Ascending aorta (tissue), 2 donors: ENCODE data around the gene ACTA2. TPM values are rescaled to one million over a fixed set of nuclear protein-coding genes. Genes with fewer than 3 reads are reported as not detected.
A peak's percentile ranks its signal among the peaks of the same experiment; 100 is the strongest.

Source experiments
- DNase-seq, 2 donors: peaks; one replicate each; pipeline ENCODE4 v3.0.0-alpha.2; 2019; ENCODE audit warnings: low spot score in 2 of 2
- H3K27ac ChIP-seq, 2 donors: fragments of 200-600 bp; sonication (generic); one replicate each; pipeline ENCODE4 v1.5.1; 2016 to 2017; ENCODE audit warnings: mild to moderate bottlenecking in 1 of 2
- H3K27me3 ChIP-seq: fragments of 200-600 bp; sonication (generic); one replicate; pipeline ENCODE4 v1.5.1; 2017
- H3K36me3 ChIP-seq, 2 donors: fragments of 200-600 bp; sonication (generic); one replicate each; pipeline ENCODE4 v1.5.1; 2016
- H3K4me1 ChIP-seq, 2 donors: fragments of 200-600 bp; sonication (generic); one replicate each; pipeline ENCODE4 v1.5.1; 2016 to 2017; ENCODE audit warnings: mild to moderate bottlenecking in 1 of 2
- H3K4me3 ChIP-seq, 2 donors: fragments of 200-600 bp; sonication (generic); one replicate each; pipeline ENCODE4 v1.5.1; 2016 to 2017; ENCODE audit warnings: mild to moderate bottlenecking in 1 of 2
- H3K9me3 ChIP-seq, 2 donors: fragments of 200-600 bp; sonication (generic); one replicate each; pipeline ENCODE4 v1.5.1; 2016
- CTCF ChIP-seq, 3 experiments: fragments of 200-600 bp in 2 of 3; fragments of 450-650 bp in 1 of 3; sonication (generic) in 2 of 3; IDR thresholded peaks; one replicate each; pipeline ENCODE4 v1.5.1; 2016 to 2019; ENCODE audit warnings: antibody characterized with exemption in 3 of 3, mild to moderate bottlenecking in 1 of 3, moderate library complexity in 1 of 3
- intact Hi-C: fragments of 100-400 bp; cut with DNase I; formaldehyde crosslinking; loops from one replicate; pipeline ENCODE4 v1.15.1; 2023
- total RNA-seq: library from RNA; depleted of rRNA; stranded (reverse); fragments of >200 nt; gene quantifications from one replicate; pipeline ENCODE4 v1.1.0, GENCODE V29; 2016

The ACTA2 gene
- total RNA-seq, 1 donor from 2014 or later = 5,316 TPM

DNA sequence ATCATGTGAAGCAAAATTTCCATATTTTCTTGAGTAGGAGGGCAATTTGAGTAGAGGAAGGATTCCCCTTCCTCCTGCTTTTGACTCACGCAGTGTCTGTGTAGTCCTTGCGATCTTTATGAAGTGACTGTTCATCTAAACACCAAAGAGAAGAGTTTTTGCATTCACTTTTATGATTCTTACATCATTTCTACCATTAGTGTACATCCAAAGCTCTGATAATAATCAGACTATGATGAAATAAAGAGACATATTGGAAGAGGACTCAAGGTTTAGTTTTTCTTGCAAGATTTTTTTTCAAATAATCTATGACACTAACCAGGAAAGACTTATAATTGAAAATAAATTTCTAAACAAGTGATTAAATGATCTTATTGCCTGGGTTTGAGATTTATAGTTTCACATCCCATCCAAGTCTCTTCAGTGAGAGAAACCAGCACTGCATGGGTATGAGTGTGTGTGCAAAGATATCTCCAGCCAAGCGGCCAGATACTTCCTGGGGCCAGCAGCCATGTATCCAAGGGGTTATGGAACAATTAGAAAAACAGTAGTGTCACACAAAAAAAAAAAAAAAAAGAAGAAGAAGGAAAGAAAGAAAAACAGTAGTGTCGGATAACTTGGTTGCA, 2.0 kb upstream of the ACTA2 start:
- DNase-seq = no peak
- H3K27ac ChIP-seq = peak overlapping the region; percentile 75 to 89
- H3K27me3 ChIP-seq = no peaks in the 10 kb centered on the region
- no peak for TF ChIP-seq CTCF (IDR thresholded peaks at IDR 0.05)
- peaks cover 0 to 18% of the 10 kb centered on the region in 2 donors for H3K36me3 ChIP-seq
- peak overlapping the region in 1 of 2 donors; percentile 84 for H3K4me3 ChIP-seq
- peaks cover 0 to 19% of the 10 kb centered on the region in 2 donors for H3K4me1 ChIP-seq
- no peaks in the 10 kb centered on the region for H3K9me3 ChIP-seq
- intact Hi-C loops = no loop called here

DNA sequence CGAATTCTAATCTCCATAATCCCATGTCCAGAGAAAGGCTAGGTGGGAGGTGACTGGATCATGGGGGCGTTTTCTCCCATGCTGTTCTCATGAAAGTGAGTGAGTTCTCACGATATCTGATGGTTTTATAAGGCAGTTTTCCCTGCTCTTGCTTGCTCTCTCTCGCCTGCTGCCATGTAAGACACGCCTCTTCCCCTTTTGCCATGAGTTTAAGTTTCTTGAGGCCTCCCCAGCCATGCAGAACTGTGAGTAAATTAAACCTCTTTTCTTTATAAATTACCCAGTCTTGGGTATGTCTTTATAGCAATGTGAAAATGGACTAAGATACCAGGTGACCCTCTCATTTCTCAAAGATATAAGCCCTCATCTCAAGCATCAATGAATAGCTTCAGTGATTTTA, 1.1 kb upstream of the ACTA2 start:
- intact Hi-C loops = loop anchor here (1.0 kb wide), 1 partner anchor 13 kb away; no protein-coding TSS in a partner anchor
- Histone ChIP-seq H3K27me3 (no peaks in the 10 kb centered on the region), H3K9me3 (no peaks in the 10 kb centered on the region), H3K4me3 (peak overlapping the region in 1 of 2 donors; percentile 84), H3K36me3 (peaks cover 8 to 27% of the 10 kb centered on the region in 2 donors), H3K27ac (peak overlapping the region; percentile 75 to 89), H3K4me1 (peaks cover 0 to 19% of the 10 kb centered on the region in 2 donors)
- DNase-seq = no peak
- no peak for TF ChIP-seq CTCF (IDR thresholded peaks at IDR 0.05)

DNA sequence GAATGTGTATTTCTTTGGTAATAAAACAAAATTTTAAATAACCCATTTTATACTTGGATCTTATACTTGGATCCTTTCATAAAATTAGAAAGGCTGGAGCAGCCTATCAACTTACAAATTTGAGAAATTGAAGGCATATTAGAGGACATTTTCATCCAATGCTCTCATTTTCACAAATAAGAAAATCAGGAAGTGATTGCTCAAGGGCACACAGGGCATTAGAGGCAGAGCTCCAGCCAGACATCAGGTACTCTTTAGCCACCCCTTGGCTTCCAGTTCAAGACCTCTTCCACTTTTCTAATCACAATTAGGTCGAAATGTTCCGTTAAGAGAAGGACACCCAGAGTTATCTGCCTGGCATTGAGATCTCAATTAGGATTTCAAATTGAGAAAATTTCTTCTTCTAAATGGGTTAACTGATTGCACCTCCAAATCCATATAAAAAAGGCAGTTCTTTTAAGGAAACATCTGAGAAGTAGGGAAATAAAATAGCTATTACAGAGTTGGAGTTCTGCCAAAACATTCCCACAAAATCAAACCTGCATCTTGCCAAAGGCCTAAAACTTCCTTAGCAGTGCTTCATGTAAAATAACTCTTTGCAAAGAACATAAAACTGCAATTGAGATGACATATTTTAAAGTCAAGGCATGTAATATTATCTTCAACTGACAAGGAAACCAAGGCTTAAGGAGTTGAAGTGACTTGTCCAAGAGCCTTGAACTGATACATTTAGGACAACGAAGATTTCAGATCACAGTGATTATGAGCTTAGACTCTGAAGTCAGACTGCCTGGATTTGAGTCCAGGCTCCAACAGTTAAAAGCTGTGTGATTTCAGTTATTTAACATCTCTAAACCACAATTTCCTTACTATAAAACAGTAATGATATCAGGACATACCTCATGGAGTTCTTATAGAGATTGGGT, 2.4 kb downstream of the ACTA2 start:
- peaks cover 39 to 60% of the 10 kb centered on the region in 2 donors for H3K36me3 ChIP-seq
- no peaks in the 10 kb centered on the region for H3K9me3 ChIP-seq
- peaks cover 0 to 20% of the 10 kb centered on the region in 2 donors for H3K4me1 ChIP-seq
- no peak for TF ChIP-seq CTCF (IDR thresholded peaks at IDR 0.05)
- intact Hi-C loops = no loop called here
- H3K27me3 ChIP-seq = no peaks in the 10 kb centered on the region
- no peak for DNase-seq
- H3K27ac ChIP-seq = peak overlapping the region; percentile 85 to 89
- peak overlapping the region; percentile 51 to 84 for H3K4me3 ChIP-seq

- TF ChIP-seq CTCF (IDR thresholded peaks at IDR 0.05) = no peak
- intact Hi-C loops = no loop called here
- Histone ChIP-seq H3K36me3 (peaks cover 50 to 72% of the 10 kb centered on the region in 2 donors), H3K4me3 (peak overlapping the region; percentile 51 to 84), H3K4me1 (peaks cover 4 to 21% of the 10 kb centered on the region in 2 donors), H3K27ac (peak overlapping the region; percentile 85 to 89), H3K9me3 (no peaks in the 10 kb centered on the region), H3K27me3 (no peaks in the 10 kb centered on the region)
- DNase-seq = no peak
Measured at GRCh38 chr10:88949051-88949450, 3.5 kb downstream of the ACTA2 start.

DNA sequence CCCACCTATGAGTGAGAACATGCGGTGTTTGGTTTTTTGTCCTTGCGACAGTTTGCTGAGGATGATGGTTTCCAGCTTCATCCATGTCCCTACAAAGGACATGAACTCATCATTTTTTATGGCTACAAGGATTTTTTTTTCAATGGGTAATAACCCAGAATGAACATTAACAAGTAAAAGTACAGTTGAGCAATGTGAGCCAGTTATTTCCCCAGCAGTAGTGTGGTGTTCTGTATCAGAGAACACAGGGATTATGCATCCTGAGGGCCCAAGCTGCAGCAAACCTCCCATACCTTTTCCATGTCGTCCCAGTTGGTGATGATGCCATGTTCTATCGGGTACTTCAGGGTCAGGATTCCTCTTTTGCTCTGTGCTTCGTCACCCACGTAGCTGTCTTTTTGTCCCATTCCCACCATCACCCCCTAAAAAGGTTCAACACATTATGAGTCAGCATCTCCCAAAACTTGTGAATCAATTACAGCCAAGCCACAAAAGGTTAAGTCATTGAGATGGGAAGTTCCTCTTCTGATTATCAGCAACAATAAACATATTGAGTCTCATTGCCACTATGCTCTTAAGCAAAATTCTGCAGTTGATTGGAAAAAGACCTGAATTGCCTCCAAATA, 5.5 kb downstream of the ACTA2 start:
- H3K4me1 ChIP-seq = peaks cover 15 to 36% of the 10 kb centered on the region in 2 donors
- H3K9me3 ChIP-seq = no peaks in the 10 kb centered on the region
- H3K27me3 ChIP-seq = no peaks in the 10 kb centered on the region
- intact Hi-C loops = no loop called here
- peak overlapping the region in 1 of 2 donors; percentile 43 for H3K27ac ChIP-seq
- no peak for TF ChIP-seq CTCF (IDR thresholded peaks at IDR 0.05)
- H3K36me3 ChIP-seq = peaks cover 70 to 91% of the 10 kb centered on the region in 2 donors
- DNase-seq = no peak
- H3K4me3 ChIP-seq = peak overlapping the region; percentile 51 to 84
